ENCODE measurements around the gene PNLIPRP3. TPM values are rescaled to one million over a fixed set of nuclear protein-coding genes. Genes with fewer than 3 reads are reported as not detected.
"Not testable (repeated sequence)": the region's sequence is repeated elsewhere in the genome, so short reads cannot be mapped to it uniquely, and the experiment has no call there.

PNLIPRP3 gene
- total RNA-seq = 0.93 and 1.0 TPM in 2 replicates
- 0.46 TPM in 1 of 2 replicates, not detected in the other for polyA plus RNA-seq

GRCh38 chr10:116427671-116428070, at the start of gene PNLIPRP3:
Gene PNLIPRP3 (plus strand): TSS chr10:116427847. CDS start chr10:116428013, 166 bp downstream.
- no peaks in the 10 kb centered on the region for H3K27me3 ChIP-seq
- no peak within 1 kb of the TSS for H3K4me2 ChIP-seq
- no peak for TF ChIP-seq EZH2phosphoT487 (IDR thresholded peaks at IDR 0.05; ENCODE audit: low read depth, severe bottlenecking, unreplicated experiment)
- no peak within 1 kb of the TSS for H2AFZ ChIP-seq
- H3K9me3 ChIP-seq (ENCODE audit: low read depth) = no peaks in the 10 kb centered on the region
- no peaks in the 10 kb centered on the region for H3K79me2 ChIP-seq
- H4K20me1 ChIP-seq (ENCODE audit: insufficient read depth, poor library complexity, severe bottlenecking) = no peaks in the 10 kb centered on the region
- no peak for DNase-seq (ENCODE audit: low spot score)
- no peaks in the 10 kb centered on the region for H3K4me1 ChIP-seq (ENCODE audit: insufficient read depth)
- H3K4me3 ChIP-seq = no peak within 1 kb of the TSS
- H3K27ac ChIP-seq = no peak within 1 kb of the TSS
- H3K36me3 ChIP-seq (replicated peaks; ENCODE audit: insufficient read depth, low read depth) = no peaks in the 10 kb centered on the region
- 59% methylated on average over 2 of the region's 2 CpGs for WGBS (ENCODE audit: low lambda C conversion rate, missing lambda C conversion rate)
- no peaks in the 10 kb centered on the region for H3K9me2 ChIP-seq (replicated peaks; ENCODE audit: insufficient read depth)

DNA sequence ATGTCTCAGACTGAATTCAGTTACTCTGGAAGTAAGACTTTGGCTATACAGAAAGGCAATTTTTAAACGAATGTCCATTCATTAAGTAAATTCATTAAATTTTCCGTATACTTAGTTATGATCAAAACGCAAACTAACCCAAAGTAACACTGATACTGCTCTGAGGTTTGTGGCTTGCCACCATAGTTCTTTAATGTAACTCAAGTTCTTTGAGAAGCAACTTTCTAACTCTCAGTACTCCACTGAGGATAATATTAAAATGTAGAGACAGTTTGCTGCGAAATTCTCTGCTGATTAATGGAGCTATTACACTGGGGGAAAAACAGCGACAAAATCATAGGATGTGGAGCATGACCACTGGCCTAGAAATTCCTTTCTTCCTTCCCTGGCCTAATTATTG, 45.4 kb upstream of the PNLIPRP3 start:
- 91% methylated on average over 5 of the region's 5 CpGs for WGBS (ENCODE audit: low lambda C conversion rate, missing lambda C conversion rate)
- Histone ChIP-seq H3K79me2 (no peaks in the 10 kb centered on the region), H3K4me2 (no peak overlapping the region), H4K20me1 (ENCODE audit: insufficient read depth, poor library complexity, severe bottlenecking) (no peaks in the 10 kb centered on the region), H3K9me3 (ENCODE audit: low read depth) (no peaks in the 10 kb centered on the region), H2AFZ (no peak overlapping the region), H3K4me3 (no peak overlapping the region), H3K27ac (no peak overlapping the region), H3K27me3 (no peaks in the 10 kb centered on the region), H3K9me2 (replicated peaks; ENCODE audit: insufficient read depth) (no peaks in the 10 kb centered on the region), H3K4me1 (ENCODE audit: insufficient read depth) (no peaks in the 10 kb centered on the region), H3K36me3 (replicated peaks; ENCODE audit: insufficient read depth, low read depth) (no peaks in the 10 kb centered on the region)
- DNase-seq (ENCODE audit: low spot score) = no peak
- TF ChIP-seq EZH2 (IDR thresholded peaks at IDR 0.05; ENCODE audit: borderline replicate concordance) (no peak), EZH2phosphoT487 (IDR thresholded peaks at IDR 0.05; ENCODE audit: low read depth, severe bottlenecking, unreplicated experiment) (no peak)
- TF ChIP-seq, protein P1, sequence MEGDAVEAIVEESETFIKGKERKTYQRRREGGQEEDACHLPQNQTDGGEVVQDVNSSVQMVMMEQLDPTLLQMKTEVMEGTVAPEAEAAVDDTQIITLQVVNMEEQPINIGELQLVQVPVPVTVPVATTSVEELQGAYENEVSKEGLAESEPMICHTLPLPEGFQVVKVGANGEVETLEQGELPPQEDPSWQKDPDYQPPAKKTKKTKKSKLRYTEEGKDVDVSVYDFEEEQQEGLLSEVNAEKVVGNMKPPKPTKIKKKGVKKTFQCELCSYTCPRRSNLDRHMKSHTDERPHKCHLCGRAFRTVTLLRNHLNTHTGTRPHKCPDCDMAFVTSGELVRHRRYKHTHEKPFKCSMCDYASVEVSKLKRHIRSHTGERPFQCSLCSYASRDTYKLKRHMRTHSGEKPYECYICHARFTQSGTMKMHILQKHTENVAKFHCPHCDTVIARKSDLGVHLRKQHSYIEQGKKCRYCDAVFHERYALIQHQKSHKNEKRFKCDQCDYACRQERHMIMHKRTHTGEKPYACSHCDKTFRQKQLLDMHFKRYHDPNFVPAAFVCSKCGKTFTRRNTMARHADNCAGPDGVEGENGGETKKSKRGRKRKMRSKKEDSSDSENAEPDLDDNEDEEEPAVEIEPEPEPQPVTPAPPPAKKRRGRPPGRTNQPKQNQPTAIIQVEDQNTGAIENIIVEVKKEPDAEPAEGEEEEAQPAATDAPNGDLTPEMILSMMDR (IDR thresholded peaks at IDR 0.05; ENCODE audit: poor library complexity) = no peak

DNA sequence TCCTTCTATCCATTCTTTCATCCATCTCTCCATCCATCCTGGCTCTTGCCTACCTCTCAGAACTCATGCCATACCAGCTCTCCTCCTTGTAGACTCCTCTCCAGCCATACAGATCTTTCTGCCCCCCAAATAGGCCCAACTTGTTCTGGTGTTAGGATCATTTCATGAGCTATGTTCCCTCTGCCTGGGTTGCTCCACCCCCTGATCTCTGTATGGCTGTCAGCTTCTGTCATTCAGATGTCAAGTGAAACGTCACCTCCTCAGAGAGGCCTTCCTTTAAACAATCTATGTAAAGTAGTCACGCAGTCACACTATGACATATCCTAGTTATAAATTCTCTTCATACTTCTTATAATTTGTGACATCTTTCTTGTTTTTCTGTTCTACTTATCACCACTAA, 42.3 kb upstream of the PNLIPRP3 start:
- no peak overlapping the region for H3K27ac ChIP-seq
- no peaks in the 10 kb centered on the region for H3K4me1 ChIP-seq (ENCODE audit: insufficient read depth)
- no peak overlapping the region for H2AFZ ChIP-seq
- no peaks in the 10 kb centered on the region for H3K79me2 ChIP-seq
- no peak overlapping the region for H3K4me3 ChIP-seq
- H3K9me2 ChIP-seq (replicated peaks; ENCODE audit: insufficient read depth) = no peaks in the 10 kb centered on the region
- TF ChIP-seq EZH2 (IDR thresholded peaks at IDR 0.05; ENCODE audit: borderline replicate concordance) (no peak), EZH2phosphoT487 (IDR thresholded peaks at IDR 0.05; ENCODE audit: low read depth, severe bottlenecking, unreplicated experiment) (no peak)
- TF ChIP-seq, protein P1 (IDR thresholded peaks at IDR 0.05; ENCODE audit: poor library complexity) = no peak
- H3K4me2 ChIP-seq = no peak overlapping the region
- H3K36me3 ChIP-seq (replicated peaks; ENCODE audit: insufficient read depth, low read depth) = no peaks in the 10 kb centered on the region
- WGBS (ENCODE audit: low lambda C conversion rate, missing lambda C conversion rate) = 87% methylated on average over 2 of the region's 2 CpGs
- H3K9me3 ChIP-seq (ENCODE audit: low read depth) = no peaks in the 10 kb centered on the region
- H3K27me3 ChIP-seq = peaks cover 7% of the 10 kb centered on the region
- no peaks in the 10 kb centered on the region for H4K20me1 ChIP-seq (ENCODE audit: insufficient read depth, poor library complexity, severe bottlenecking)
- no peak for DNase-seq (ENCODE audit: low spot score)

- no peaks in the 10 kb centered on the region for H3K79me2 ChIP-seq
- no peak overlapping the region for H3K27ac ChIP-seq
- WGBS (ENCODE audit: low lambda C conversion rate, missing lambda C conversion rate) = 0% methylated on average over 1 of the region's 1 CpG
- peak; percentile 50 for DNase-seq (ENCODE audit: low spot score)
- H3K4me2 ChIP-seq = no peak overlapping the region
- no peaks in the 10 kb centered on the region for H3K9me3 ChIP-seq (ENCODE audit: low read depth)
- no peak overlapping the region for H3K4me3 ChIP-seq
- TF ChIP-seq EZH2 (IDR thresholded peaks at IDR 0.05; ENCODE audit: borderline replicate concordance) = no peak
- TF ChIP-seq, protein P1 (IDR thresholded peaks at IDR 0.05; ENCODE audit: poor library complexity) = peak; percentile 64
- no peaks in the 10 kb centered on the region for H3K9me2 ChIP-seq (replicated peaks; ENCODE audit: insufficient read depth)
- H3K36me3 ChIP-seq (replicated peaks; ENCODE audit: insufficient read depth, low read depth) = no peaks in the 10 kb centered on the region
- H3K4me1 ChIP-seq (ENCODE audit: insufficient read depth) = no peaks in the 10 kb centered on the region
- peaks cover 9% of the 10 kb centered on the region for H3K27me3 ChIP-seq
- H2AFZ ChIP-seq = no peak overlapping the region
- no peaks in the 10 kb centered on the region for H4K20me1 ChIP-seq (ENCODE audit: insufficient read depth, poor library complexity, severe bottlenecking)
Measured at GRCh38 chr10:116385994-116386809, 41.4 kb upstream of the PNLIPRP3 start.

GRCh38 chr10:116393246-116393831, 34.3 kb upstream of the PNLIPRP3 start:
- not testable (repeated sequence) for H3K9me2 ChIP-seq (replicated peaks; ENCODE audit: insufficient read depth); DNase-seq (ENCODE audit: low spot score); H3K27me3 ChIP-seq; H3K4me3 ChIP-seq; H3K9me3 ChIP-seq (ENCODE audit: low read depth); H3K79me2 ChIP-seq; H3K4me1 ChIP-seq (ENCODE audit: insufficient read depth); H3K27ac ChIP-seq; H3K4me2 ChIP-seq; H4K20me1 ChIP-seq (ENCODE audit: insufficient read depth, poor library complexity, severe bottlenecking); H2AFZ ChIP-seq; H3K36me3 ChIP-seq (replicated peaks; ENCODE audit: insufficient read depth, low read depth)
- WGBS (ENCODE audit: low lambda C conversion rate, missing lambda C conversion rate) = 97% methylated on average over 35 of the region's 43 CpGs
